ENCODE measurements around the gene CC2D1A. TPM values are rescaled to one million over a fixed set of nuclear protein-coding genes. Genes with fewer than 3 reads are reported as not detected.

CC2D1A gene
- total RNA-seq, 4 donors from 2014 or later: 28.0 to 56.9 (median 36.0) TPM

GRCh38 chr19:13980340-13980739, 74.3 kb downstream of the CC2D1A start:
- H3K4me1 ChIP-seq: peaks cover 11 to 36% (median 21%) of the 10 kb centered on the region in 3 donors
- H3K27me3 ChIP-seq: no peaks in the 10 kb centered on the region
- intact Hi-C loops (cut with DNase I): no loop called here
- DNase-seq: no peak
- no peak for TF ChIP-seq POLR2A (IDR thresholded peaks at IDR 0.05)
- no peak for TF ChIP-seq CTCF (IDR thresholded peaks at IDR 0.05)
- H3K9me3 ChIP-seq: no peaks in the 10 kb centered on the region
- WGBS, 2 donors: no CpG with 5 or more reads among the region's 15 CpGs
- H3K36me3 ChIP-seq: peaks cover 0 to 58% (median 5%) of the 10 kb centered on the region in 3 donors
- no peak overlapping the region for H3K27ac ChIP-seq
- no peak overlapping the region for H3K4me3 ChIP-seq

Small RNA genes lying within 50 kb of the gene (small RNA-seq; reads per million reads assigned to genes)
- 61.3 to 109 (median 86.0) reads per million in 4 donors for gene MIR181C
- gene MIR181D: 19.9 to 59.0 (median 40.9) reads per million in 4 donors

Other genes with a start within 250 kb of the CC2D1A start
- gene MRI1, start 141.7 kb upstream of the CC2D1A start, total RNA-seq: 10 to 100 TPM; 32.0 to 50.9 (median 37.2) TPM
- gene C19orf53, start 131.7 kb upstream of the CC2D1A start, total RNA-seq: 100 to 1,000 TPM; 114 to 129 (median 120) TPM
- gene ZSWIM4, start 110.8 kb upstream of the CC2D1A start, total RNA-seq: 10 to 100 TPM in 3 of 4 donors, 1 to 10 TPM in 1; 7.2 to 41.4 (median 16.9) TPM
- gene NANOS3, start 29.1 kb upstream of the CC2D1A start, total RNA-seq: not detected
- 1 to 10 TPM; 1.8 to 6.3 (median 4.0) TPM for gene BRME1, start 84 bp upstream of the CC2D1A start, total RNA-seq
- gene PODNL1, start 32.2 kb downstream of the CC2D1A start, total RNA-seq: 1 to 10 TPM; 2.3 to 8.0 (median 3.3) TPM
- 10 to 100 TPM; 14.7 to 23.1 (median 19.5) TPM for gene DCAF15, start 46.3 kb downstream of the CC2D1A start, total RNA-seq
- gene RFX1, start 100.1 kb downstream of the CC2D1A start, total RNA-seq: 1 to 10 TPM; 1.8 to 7.5 (median 3.9) TPM
- not detected for gene RLN3, start 121.9 kb downstream of the CC2D1A start, total RNA-seq
- gene IL27RA, start 125.6 kb downstream of the CC2D1A start, total RNA-seq: 1 to 10 TPM in 3 of 4 donors, under 1 TPM in 1; 0.83 to 4.9 (median 2.1) TPM
- not detected for gene PALM3, start 155.9 kb downstream of the CC2D1A start, total RNA-seq
- gene MISP3, start 166.6 kb downstream of the CC2D1A start, total RNA-seq: 1 to 10 TPM; 2.0 to 8.9 (median 4.0) TPM
- gene C19orf67, start 179.6 kb downstream of the CC2D1A start, total RNA-seq: not detected
- gene SAMD1, start 184.6 kb downstream of the CC2D1A start, total RNA-seq: 10 to 100 TPM; 16.8 to 32.2 (median 27.1) TPM
- 10 to 100 TPM; 28.6 to 42.8 (median 37.0) TPM for gene PRKACA, start 211.6 kb downstream of the CC2D1A start, total RNA-seq
- 10 to 100 TPM in 2 of 4 donors, 1 to 10 TPM in 2; 3.2 to 25.6 (median 14.2) TPM for gene ASF1B, start 230.4 kb downstream of the CC2D1A start, total RNA-seq